ENCODE results near the gene G3BP2.
"Not testable (repeated sequence)": the region's sequence is repeated elsewhere in the genome, so short reads cannot be mapped to it uniquely, and the experiment has no call there.

Gene G3BP2

GRCh38 chr4:75705198-75705977 lies 32.2 kb upstream of the G3BP2 start:
- H3K36me3 ChIP-seq (ENCODE audit: control insufficient read depth in 2 of 2, insufficient read depth in 2 of 2, low read length in 2 of 2) = peaks cover 0 to 3% of the 10 kb centered on the region in 2 donors
- no peak overlapping the region for H3K9ac ChIP-seq (ENCODE audit: low read length in 2 of 2)
- H3K4me1 ChIP-seq (ENCODE audit: control insufficient read depth, insufficient read depth, low read length) = peaks cover 6% of the 10 kb centered on the region
- no peaks in the 10 kb centered on the region for H3K9me3 ChIP-seq (ENCODE audit: control insufficient read depth in 2 of 2, low read length in 2 of 2)
- H3K27me3 ChIP-seq (ENCODE audit: control insufficient read depth in 1 of 2, insufficient read depth in 2 of 2, low read length in 2 of 2) = no peaks in the 10 kb centered on the region
- H3K27ac ChIP-seq (ENCODE audit: low read length) = no peak overlapping the region
- H3K4me3 ChIP-seq (ENCODE audit: low read length in 2 of 2) = no peak overlapping the region

DNA sequence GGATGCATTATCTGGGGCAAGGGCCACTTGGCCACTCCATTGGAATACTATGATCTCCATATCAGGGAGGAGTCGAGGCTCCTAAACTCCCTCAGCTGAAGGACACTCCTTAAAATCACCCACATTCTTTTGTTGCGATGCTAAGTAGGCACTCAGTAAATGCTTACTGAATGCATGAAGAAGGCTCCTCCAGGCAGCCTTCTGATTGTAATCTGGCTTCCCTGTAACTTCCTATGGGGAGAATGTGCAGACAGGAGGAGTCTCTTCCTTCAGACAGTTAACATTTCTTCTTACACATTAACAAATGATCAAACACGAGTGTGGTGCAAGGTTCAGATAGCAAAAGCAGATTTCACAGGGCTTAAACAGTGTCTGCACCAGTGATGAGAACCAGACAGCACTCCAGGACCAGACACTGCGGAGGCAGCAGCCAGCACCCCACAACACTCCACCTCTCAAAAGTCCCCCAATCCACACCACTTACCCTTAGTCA lies 29.8 kb upstream of the G3BP2 start:
- peaks cover 6% of the 10 kb centered on the region for H3K4me1 ChIP-seq (ENCODE audit: control insufficient read depth, insufficient read depth, low read length)
- no peak overlapping the region for H3K9ac ChIP-seq (ENCODE audit: low read length in 2 of 2)
- no peak overlapping the region for H3K27ac ChIP-seq (ENCODE audit: low read length)
- H3K9me3 ChIP-seq (ENCODE audit: control insufficient read depth in 2 of 2, low read length in 2 of 2) = no peaks in the 10 kb centered on the region
- H3K27me3 ChIP-seq (ENCODE audit: control insufficient read depth in 1 of 2, insufficient read depth in 2 of 2, low read length in 2 of 2) = no peaks in the 10 kb centered on the region
- peaks cover 0 to 3% of the 10 kb centered on the region in 2 donors for H3K36me3 ChIP-seq (ENCODE audit: control insufficient read depth in 2 of 2, insufficient read depth in 2 of 2, low read length in 2 of 2)
- H3K4me3 ChIP-seq (ENCODE audit: low read length in 2 of 2) = no peak overlapping the region

GRCh38 chr4:75699299-75699698 lies 26.1 kb upstream of the G3BP2 start:
- Histone ChIP-seq H3K4me1 (ENCODE audit: control insufficient read depth, insufficient read depth, low read length) (peaks cover 14% of the 10 kb centered on the region), H3K27me3 (ENCODE audit: control insufficient read depth in 1 of 2, insufficient read depth in 2 of 2, low read length in 2 of 2) (no peaks in the 10 kb centered on the region), H3K9ac (ENCODE audit: low read length in 2 of 2) (no peak overlapping the region), H3K4me3 (ENCODE audit: low read length in 2 of 2) (no peak overlapping the region), H3K9me3 (ENCODE audit: control insufficient read depth in 2 of 2, low read length in 2 of 2) (no peaks in the 10 kb centered on the region), H3K36me3 (ENCODE audit: control insufficient read depth in 2 of 2, insufficient read depth in 2 of 2, low read length in 2 of 2) (no peaks in the 10 kb centered on the region), H3K27ac (ENCODE audit: low read length) (no peak overlapping the region)

DNA sequence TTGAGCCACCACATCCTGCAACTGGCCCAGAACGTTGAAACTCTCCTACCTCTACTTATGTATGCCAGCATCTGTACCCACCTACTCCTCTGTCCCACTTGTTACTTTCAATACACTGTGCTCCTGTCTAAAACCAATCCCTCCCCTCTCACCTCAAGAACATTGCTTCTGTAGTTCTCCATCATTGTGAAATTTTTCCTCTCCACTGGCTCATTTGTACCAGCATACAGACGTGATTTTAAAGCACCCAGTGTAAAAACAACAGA lies 25.7 kb upstream of the G3BP2 start:
- no peak overlapping the region for H3K27ac ChIP-seq (ENCODE audit: low read length)
- no peaks in the 10 kb centered on the region for H3K9me3 ChIP-seq (ENCODE audit: control insufficient read depth in 2 of 2, low read length in 2 of 2)
- no peaks in the 10 kb centered on the region for H3K27me3 ChIP-seq (ENCODE audit: control insufficient read depth in 1 of 2, insufficient read depth in 2 of 2, low read length in 2 of 2)
- H3K36me3 ChIP-seq (ENCODE audit: control insufficient read depth in 2 of 2, insufficient read depth in 2 of 2, low read length in 2 of 2) = no peaks in the 10 kb centered on the region
- H3K4me1 ChIP-seq (ENCODE audit: control insufficient read depth, insufficient read depth, low read length) = peaks cover 14% of the 10 kb centered on the region
- H3K4me3 ChIP-seq (ENCODE audit: low read length in 2 of 2) = no peak overlapping the region
- H3K9ac ChIP-seq (ENCODE audit: low read length in 2 of 2) = no peak overlapping the region

- Histone ChIP-seq H3K27ac (ENCODE audit: low read length) (no peak overlapping the region), H3K27me3 (ENCODE audit: control insufficient read depth in 1 of 2, insufficient read depth in 2 of 2, low read length in 2 of 2) (no peaks in the 10 kb centered on the region), H3K4me1 (ENCODE audit: control insufficient read depth, insufficient read depth, low read length) (peaks cover 14% of the 10 kb centered on the region), H3K9ac (ENCODE audit: low read length in 2 of 2) (no peak overlapping the region), H3K36me3 (ENCODE audit: control insufficient read depth in 2 of 2, insufficient read depth in 2 of 2, low read length in 2 of 2) (no peaks in the 10 kb centered on the region), H3K4me3 (ENCODE audit: low read length in 2 of 2) (no peak overlapping the region), H3K9me3 (ENCODE audit: control insufficient read depth in 2 of 2, low read length in 2 of 2) (no peaks in the 10 kb centered on the region)
These were observed 25.2 kb upstream of the G3BP2 start for GRCh38 chr4:75698162-75698962.

GRCh38 chr4:75696581-75696980 lies 23.4 kb upstream of the G3BP2 start:
- Histone ChIP-seq H3K27ac (ENCODE audit: low read length) (peak overlapping the region; percentile 49), H3K36me3 (ENCODE audit: control insufficient read depth in 2 of 2, insufficient read depth in 2 of 2, low read length in 2 of 2) (no peaks in the 10 kb centered on the region), H3K4me3 (ENCODE audit: low read length in 2 of 2) (peak overlapping the region in 1 of 2 donors; percentile 29)

GRCh38 chr4:75696071-75696470 lies 22.9 kb upstream of the G3BP2 start:
- Histone ChIP-seq H3K27ac (ENCODE audit: low read length) (peak overlapping the region; percentile 49), H3K9me3 (ENCODE audit: control insufficient read depth in 2 of 2, low read length in 2 of 2) (no peaks in the 10 kb centered on the region), H3K4me1 (ENCODE audit: control insufficient read depth, insufficient read depth, low read length) (peaks cover 9% of the 10 kb centered on the region), H3K4me3 (ENCODE audit: low read length in 2 of 2) (peak overlapping the region in 1 of 2 donors; percentile 29), H3K27me3 (ENCODE audit: control insufficient read depth in 1 of 2, insufficient read depth in 2 of 2, low read length in 2 of 2) (no peaks in the 10 kb centered on the region), H3K9ac (ENCODE audit: low read length in 2 of 2) (no peak overlapping the region), H3K36me3 (ENCODE audit: control insufficient read depth in 2 of 2, insufficient read depth in 2 of 2, low read length in 2 of 2) (no peaks in the 10 kb centered on the region)

More at GRCh38 chr4:75696581-75696980, 23.4 kb upstream of the G3BP2 start:
- Histone ChIP-seq H3K9me3 (ENCODE audit: control insufficient read depth in 2 of 2, low read length in 2 of 2) (no peaks in the 10 kb centered on the region), H3K4me1 (ENCODE audit: control insufficient read depth, insufficient read depth, low read length) (peaks cover 9% of the 10 kb centered on the region), H3K9ac (ENCODE audit: low read length in 2 of 2) (no peak overlapping the region), H3K27me3 (ENCODE audit: control insufficient read depth in 1 of 2, insufficient read depth in 2 of 2, low read length in 2 of 2) (no peaks in the 10 kb centered on the region)

- H3K4me1 ChIP-seq (ENCODE audit: control insufficient read depth, insufficient read depth, low read length); H3K4me3 ChIP-seq (ENCODE audit: low read length in 2 of 2); H3K9me3 ChIP-seq (ENCODE audit: control insufficient read depth in 2 of 2, low read length in 2 of 2); H3K27ac ChIP-seq (ENCODE audit: low read length); H3K27me3 ChIP-seq (ENCODE audit: control insufficient read depth in 1 of 2, insufficient read depth in 2 of 2, low read length in 2 of 2); H3K36me3 ChIP-seq (ENCODE audit: control insufficient read depth in 2 of 2, insufficient read depth in 2 of 2, low read length in 2 of 2); H3K9ac ChIP-seq (ENCODE audit: low read length in 2 of 2): not testable (repeated sequence)
These were observed 18.9 kb upstream of the G3BP2 start for GRCh38 chr4:75692066-75692465.

DNA sequence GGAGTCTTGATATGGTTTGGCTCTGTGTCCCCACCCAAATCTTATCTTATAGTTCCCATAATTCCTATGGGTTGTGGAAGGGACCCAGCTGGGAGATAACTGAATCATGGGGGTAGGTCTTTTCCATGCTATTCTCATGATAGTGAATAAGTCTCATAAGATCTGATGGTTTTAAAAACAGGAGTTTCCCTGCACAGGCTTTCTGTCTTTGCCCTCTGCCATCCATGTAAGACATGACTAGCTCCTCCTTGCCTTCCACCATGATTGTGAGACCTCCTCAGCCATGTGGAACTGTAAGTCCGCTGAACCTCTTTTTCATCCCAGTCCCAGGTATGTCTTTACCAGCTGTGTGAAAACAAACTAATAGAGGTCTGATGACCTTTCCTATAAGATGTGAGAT lies 13.9 kb upstream of the G3BP2 start:
- not testable (repeated sequence) for H3K9me3 ChIP-seq (ENCODE audit: control insufficient read depth in 2 of 2, low read length in 2 of 2); H3K9ac ChIP-seq (ENCODE audit: low read length in 2 of 2); H3K27me3 ChIP-seq (ENCODE audit: control insufficient read depth in 1 of 2, insufficient read depth in 2 of 2, low read length in 2 of 2); H3K4me3 ChIP-seq (ENCODE audit: low read length in 2 of 2); H3K36me3 ChIP-seq (ENCODE audit: control insufficient read depth in 2 of 2, insufficient read depth in 2 of 2, low read length in 2 of 2); H3K27ac ChIP-seq (ENCODE audit: low read length); H3K4me1 ChIP-seq (ENCODE audit: control insufficient read depth, insufficient read depth, low read length)

- Histone ChIP-seq H3K27me3 (ENCODE audit: control insufficient read depth in 1 of 2, insufficient read depth in 2 of 2, low read length in 2 of 2) (no peaks in the 10 kb centered on the region), H3K27ac (ENCODE audit: low read length) (no peak overlapping the region), H3K4me3 (ENCODE audit: low read length in 2 of 2) (no peak overlapping the region), H3K4me1 (ENCODE audit: control insufficient read depth, insufficient read depth, low read length) (peaks cover 5% of the 10 kb centered on the region), H3K9ac (ENCODE audit: low read length in 2 of 2) (no peak overlapping the region), H3K9me3 (ENCODE audit: control insufficient read depth in 2 of 2, low read length in 2 of 2) (no peaks in the 10 kb centered on the region), H3K36me3 (ENCODE audit: control insufficient read depth in 2 of 2, insufficient read depth in 2 of 2, low read length in 2 of 2) (no peaks in the 10 kb centered on the region)
These were observed 13.1 kb upstream of the G3BP2 start for GRCh38 chr4:75686346-75686745.
